HL-60/S4 treated with phorbol 12-myristate 13-acetate at 8.2 ng/mL for 4 days and 3 days (cell line): ENCODE results near the gene DCHS1.
"Not testable (repeated sequence)": the region's sequence is repeated elsewhere in the genome, so short reads cannot be mapped to it uniquely, and the experiment has no call there.

Source experiments
- in situ Hi-C: fragments of 300-500 bp; cut with MboI; formaldehyde crosslinking; loops from 2 replicates; pipeline ENCODE4 v1.15.0; 2022; ENCODE audit warnings: low sequenced_read_pairs

The DCHS1 gene

DNA sequence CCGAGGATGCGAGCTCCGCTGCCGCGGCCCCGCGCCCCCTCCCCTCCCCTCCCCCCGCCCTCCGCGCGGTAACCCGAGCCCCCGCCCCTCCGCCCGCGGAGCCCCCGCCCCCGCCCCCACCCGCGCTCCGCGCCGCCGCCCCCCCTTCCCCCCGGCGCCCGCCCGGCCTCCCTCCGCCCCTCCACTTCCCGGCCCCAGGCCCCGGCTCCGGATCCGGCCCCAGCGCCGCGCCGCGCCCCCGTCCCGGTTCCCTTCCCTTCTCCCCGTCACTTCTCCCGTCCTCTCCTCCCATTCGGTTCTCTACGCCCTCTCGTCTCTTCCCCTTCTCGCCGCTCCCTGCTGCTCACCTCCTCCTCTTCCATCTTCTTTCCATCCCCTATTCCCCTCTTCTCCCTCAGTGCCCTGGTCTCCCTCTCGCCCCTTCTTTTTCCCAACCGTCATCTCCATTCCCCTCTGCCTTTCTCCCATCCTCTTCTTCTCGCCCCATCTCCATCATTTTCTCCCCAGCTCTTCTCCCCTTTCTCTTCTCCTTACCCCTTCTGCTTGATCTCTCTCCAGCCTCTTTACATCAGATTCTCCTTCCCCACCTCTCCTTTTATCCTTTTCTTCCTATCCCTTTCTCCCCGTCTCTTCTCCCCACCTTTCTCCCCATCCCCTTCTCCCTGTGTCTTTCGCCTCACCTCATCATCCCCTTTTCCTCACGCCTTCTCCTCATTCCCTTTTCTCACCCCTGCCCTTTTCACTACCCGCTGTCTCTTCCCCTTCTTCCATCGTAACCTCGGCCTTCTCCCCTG is at the start of gene DCHS1:
Gene DCHS1, minus strand, starts transcription at position 20 of the 794 bp plus-strand sequence. CDS start 14,196 bp downstream, outside the sequence.
- in situ Hi-C loops: no loop called here

GRCh38 chr11:6703247-6704063 is 47.8 kb upstream of the DCHS1 start:
- in situ Hi-C loops: no loop called here

GRCh38 chr11:6701955-6702354 is 46.3 kb upstream of the DCHS1 start:
- in situ Hi-C loops: not testable (repeated sequence)

DNA sequence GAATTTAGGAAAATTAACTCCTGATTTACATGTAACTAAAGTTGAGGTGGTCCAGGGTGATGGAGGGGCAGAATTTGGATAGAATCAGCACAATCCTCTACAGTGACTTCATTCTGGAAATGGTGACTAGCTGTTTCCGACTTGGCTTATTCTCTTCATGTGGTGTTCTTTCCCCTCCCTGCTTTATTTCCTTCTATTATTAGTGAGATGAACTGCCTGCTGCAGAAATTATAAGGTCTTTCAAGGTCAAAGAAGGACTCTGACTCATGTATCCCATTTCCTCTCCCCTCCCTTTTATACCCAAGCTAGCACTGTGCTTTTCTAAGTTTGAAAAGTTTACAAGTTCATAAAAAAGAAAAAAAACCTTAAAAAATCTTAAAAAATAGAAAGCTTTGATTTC is 39.8 kb upstream of the DCHS1 start:
- in situ Hi-C loops: no loop called here

DNA sequence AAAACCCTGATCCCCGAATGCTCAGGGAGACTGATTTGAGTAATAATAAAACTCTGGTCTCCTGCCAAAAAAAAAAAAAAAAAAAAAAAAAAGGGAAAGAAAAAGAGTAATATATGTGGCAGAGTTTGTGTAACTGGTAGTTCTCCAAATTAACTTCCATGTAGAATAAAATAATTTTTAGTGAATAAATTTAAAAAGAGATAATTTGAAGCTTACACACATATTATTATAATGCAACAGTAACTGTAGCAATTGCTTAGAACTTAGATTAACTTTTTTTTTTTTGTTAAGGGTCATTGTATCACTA is 38.6 kb upstream of the DCHS1 start:
- in situ Hi-C loops: no loop called here

GRCh38 chr11:6693342-6694228 is 38.0 kb upstream of the DCHS1 start:
- in situ Hi-C loops: no loop called here

DNA sequence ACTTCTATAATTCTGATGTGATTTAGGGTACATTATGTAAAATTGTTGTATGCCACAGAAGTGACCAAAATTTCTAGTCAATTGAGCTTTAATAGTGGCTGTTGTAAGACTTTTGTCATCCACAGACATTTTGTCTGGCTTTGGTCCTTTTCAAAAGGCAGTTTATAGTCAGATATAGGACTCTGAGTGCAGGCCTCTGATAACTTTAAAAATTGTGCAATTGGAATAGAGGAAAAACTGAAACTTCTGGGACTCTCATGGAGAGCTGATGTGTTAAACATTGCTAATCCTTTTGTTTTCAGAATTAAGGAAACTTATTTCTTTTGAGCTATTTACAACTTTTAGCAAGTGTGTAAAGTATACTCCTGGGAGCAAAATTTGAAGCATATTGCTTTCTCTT is 36.5 kb upstream of the DCHS1 start:
- in situ Hi-C loops: no loop called here

DNA sequence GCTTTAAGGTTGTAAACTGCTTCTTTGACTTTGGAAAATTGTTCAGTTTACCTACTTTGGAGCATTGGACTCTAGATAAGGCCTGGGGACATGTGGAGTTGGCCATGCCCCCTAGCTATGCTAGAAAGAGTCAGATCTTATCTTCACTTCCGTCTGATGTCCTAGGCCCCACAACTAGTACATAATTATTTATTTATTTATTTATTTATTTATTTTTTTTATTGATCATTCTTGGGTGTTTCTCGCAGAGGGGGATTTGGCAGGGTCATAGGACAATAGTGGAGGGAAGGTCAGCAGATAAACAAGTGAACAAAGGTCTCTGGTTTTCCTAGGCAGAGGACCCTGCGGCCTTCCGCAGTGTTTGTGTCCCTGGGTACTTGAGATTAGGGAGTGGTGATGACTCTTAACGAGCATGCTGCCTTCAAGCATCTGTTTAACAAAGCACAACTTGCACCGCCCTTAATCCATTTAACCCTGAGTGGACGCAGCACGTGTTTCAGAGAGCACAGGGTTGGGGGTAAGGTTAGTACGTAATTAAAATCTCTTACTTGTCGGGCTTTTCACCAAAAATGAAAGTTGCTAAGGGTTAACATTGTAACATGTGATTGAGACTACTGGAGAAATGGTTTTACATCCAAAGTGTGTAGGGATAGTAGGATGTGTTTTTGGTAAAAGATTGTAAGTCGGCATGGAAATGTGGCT is 35.0 kb upstream of the DCHS1 start:
- in situ Hi-C loops: not testable (repeated sequence)

- in situ Hi-C loops: no loop called here
These were observed 32.3 kb upstream of the DCHS1 start for GRCh38 chr11:6687876-6688275.

DNA sequence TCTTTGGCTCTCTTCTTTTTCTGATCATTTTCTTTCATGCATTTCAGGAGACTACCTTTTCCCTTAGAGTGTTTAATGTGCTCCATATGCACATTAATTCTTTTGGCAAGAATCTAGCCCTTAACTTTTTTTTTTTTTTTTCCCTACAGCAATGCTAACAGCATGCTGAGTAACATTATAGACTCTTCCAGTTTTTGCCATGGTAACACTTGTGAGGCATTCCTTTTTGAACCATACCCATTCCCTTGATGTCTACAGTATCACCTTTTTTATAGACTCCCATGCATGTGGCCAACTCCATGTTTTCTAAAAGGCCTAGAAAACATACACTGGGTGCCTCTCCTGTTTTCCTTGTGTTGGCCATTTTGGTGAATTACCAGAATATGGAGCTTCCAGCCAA is 30.4 kb upstream of the DCHS1 start:
- in situ Hi-C loops: no loop called here

DNA sequence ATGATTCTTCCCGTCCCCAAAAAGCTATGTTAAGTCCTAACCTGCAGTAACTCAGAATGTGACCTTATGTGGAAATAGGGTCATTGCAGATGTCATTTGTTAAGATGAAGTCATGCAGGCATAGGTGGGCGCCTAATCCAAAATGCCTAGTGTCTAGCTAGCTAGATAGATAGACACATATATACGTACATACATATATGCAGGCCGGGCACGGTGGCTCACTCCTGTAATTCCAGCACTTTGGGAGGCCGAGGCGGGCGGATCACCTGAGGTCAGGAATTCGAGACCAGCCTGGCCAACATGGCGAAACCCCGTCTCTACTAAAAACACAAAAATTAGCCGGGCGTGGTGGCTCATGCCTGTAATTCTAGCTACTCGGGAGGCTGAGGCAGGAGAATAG is 28.5 kb upstream of the DCHS1 start:
- in situ Hi-C loops: not testable (repeated sequence)

DNA sequence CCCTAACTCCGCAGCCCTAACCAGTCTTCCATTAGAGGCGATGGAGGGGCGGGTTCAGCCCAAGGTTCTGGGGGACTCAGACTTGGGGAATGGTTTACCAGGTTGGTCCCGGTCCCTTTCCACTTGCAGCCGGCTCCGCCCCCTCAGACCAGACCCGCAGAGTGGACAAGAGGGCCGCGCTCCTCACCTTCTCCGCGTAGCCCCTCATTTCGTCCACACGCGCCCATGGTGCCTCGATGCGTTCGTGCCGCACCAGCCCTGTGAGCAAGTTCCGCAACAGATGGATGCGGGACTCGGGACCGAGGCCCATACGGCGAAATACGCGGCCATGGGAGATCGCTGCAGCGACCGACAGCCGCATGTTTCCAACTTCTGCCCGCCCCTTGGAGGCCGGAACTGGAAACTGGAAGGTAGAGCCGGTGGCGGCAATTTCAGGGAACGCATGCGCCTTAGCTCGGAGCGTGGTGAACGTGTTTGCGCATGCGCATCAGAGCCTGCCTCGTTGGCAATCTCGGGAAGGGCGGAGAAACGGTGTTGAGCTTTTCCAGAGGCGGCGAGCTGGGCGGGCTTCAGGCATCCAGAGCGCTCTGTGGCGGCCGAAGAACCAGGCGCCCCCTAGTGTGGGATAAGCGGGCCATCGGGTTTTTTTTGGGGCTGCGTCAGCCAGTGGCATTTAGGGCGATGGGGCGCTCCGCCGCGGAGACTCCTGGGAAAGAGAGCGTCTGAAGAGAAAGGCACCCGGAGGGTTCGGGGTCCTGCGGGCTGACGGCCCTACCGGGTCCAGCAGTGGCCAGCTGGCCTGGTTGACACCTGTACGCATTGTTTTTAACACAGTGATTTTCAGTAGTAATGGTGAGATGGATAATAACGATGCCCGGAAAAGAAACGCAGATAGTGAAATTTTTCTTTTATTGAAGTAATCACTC is 27.6 kb upstream of the DCHS1 start, which contains the start of gene MRPL17:
Gene MRPL17, minus strand, starts transcription at position 405 of the 926 bp plus-strand sequence. Its CDS starts 44 bp downstream, at position 361.
- in situ Hi-C loops: no loop called here

DNA sequence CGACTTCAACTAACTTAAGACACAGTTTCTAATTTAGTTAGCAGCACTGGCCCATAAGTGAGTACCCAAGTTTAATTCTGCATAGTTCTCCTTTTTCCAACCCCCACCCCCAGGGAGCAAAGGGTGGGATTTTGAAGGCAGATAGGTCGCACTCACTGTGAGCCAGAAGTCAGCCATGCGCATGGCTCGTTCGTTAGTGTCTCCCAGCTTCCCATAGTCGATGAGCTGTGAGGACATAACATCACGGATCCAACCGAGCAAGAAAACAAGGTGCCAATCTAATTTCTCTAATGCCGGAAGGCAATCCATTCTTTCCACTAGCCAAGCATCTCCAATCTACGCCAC is 27.0 kb upstream of the DCHS1 start:
- in situ Hi-C loops: no loop called here

- in situ Hi-C loops: no loop called here
These were observed 26.3 kb upstream of the DCHS1 start for GRCh38 chr11:6681949-6682348.

DNA sequence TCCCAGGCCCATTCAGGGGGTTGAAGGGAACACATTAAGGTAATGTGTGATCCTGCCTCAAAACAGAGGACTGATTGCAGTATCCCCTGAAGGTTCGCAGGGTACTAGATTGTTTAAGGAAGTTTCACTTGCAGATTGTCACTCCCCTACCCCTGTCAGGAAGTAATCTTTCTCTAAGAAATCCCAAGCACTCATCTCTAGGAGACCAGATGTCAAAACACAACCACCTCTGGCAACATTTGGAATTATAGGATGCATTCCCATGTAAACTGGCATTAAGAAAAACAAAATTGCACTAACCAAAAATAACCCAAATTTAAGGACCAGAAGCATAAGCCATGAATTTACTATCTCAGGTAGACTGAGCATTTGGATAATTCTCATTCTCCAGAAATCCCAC is 25.9 kb upstream of the DCHS1 start:
- in situ Hi-C loops: no loop called here

DNA sequence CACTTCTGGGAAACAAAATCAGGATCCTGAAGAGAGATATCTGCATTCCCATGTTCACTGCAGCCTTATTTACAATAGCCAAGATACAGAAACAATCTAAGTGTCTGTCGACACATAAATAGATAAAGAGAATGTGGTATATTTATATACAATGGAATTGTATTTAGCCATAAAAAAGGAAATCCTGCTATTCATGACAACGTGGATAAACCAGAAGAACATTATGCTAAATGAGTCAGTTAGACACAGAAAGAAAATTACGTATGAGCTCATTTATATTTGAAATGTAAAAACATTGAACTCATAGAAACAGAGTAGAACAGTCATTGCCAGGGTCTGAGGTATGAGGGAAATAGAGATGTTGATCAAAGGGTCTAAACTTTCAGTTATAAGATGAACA is 21.4 kb upstream of the DCHS1 start:
- in situ Hi-C loops: loop anchor here (10.0 kb wide), 1 partner anchor 72 kb away; the partner anchor contains the start of genes ILK and RRP8

DNA sequence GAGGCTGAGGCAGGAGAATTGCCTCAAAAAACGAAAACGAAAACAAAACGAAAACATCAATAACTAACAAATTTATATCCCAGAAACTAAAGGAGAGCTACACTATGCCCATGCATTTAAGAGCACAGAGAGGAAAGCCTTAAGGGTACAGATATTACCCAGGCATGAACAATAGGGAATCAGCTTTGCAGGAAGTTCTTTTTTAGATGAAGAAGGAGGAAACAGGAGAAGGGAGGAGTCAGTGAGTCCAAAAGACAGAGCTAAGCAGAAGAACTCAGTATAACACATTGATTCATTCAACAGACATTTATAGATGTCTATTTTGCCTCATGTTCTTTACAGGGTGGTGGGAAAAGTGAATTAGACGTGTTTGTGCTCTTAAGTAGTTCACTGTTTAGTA is 19.3 kb upstream of the DCHS1 start:
- in situ Hi-C loops: loop anchor here (10.0 kb wide), 1 partner anchor 70 kb away; the partner anchor contains the start of genes ILK and RRP8

DNA sequence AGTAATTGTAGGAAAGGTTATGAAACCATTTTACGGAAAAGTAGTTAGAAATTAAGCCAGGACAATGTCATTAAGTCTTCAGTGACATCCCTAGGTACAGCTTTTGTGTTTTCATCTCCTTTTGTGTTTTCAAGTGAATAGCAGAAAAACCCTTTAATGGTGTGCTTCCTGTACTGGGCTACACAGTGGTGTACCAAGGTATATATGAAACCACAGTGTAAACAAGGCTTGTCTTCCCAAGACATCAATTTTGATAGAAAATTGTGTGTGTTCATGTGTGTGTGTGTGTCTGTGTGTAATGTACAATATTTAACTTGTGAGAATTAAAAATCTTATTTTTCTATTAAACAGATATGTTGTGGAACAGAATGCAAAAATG is 18.6 kb upstream of the DCHS1 start:
- in situ Hi-C loops: loop anchor here (10.0 kb wide), 1 partner anchor 69 kb away; the partner anchor contains the start of genes ILK and RRP8

GRCh38 chr11:6673523-6674218 is 18.1 kb upstream of the DCHS1 start:
- in situ Hi-C loops: loop anchor here (10.0 kb wide), 1 partner anchor 69 kb away; the partner anchor contains the start of genes ILK and RRP8
